Fibroblast of the aortic adventitia (primary cell): ENCODE measurements around the gene MVD. TPM values are rescaled to one million over a fixed set of nuclear protein-coding genes. Genes with fewer than 3 reads are reported as not detected.

Experiments used
- DNase-seq: peaks from one replicate; pipeline ENCODE4 v3.0.0-alpha.2; 2010; ENCODE audit warnings: low read depth
- H3K4me3 ChIP-seq: 2 replicates; pipeline ENCODE4 v1.5.1; 2011; ENCODE audit warnings: low read depth, mild to moderate bottlenecking, control low read depth, low read length, moderate library complexity
- CTCF ChIP-seq: IDR thresholded peaks from 2 replicates; pipeline ENCODE4 v1.5.1; 2011; ENCODE audit warnings: mild to moderate bottlenecking, low read length, control low read depth, inconsistent platforms; ENCODE audit not compliant: insufficient read depth
- total RNA-seq: library from RNA; depleted of rRNA; stranded (reverse); fragments of >200 nt; gene quantifications from 2 replicates; pipeline ENCODE4 v1.2.3, GENCODE V29; 2012; ENCODE audit warnings: low replicate concordance

MVD gene
- total RNA-seq, 1 donor: 24.4 TPM

- no peak overlapping the region for H3K4me3 ChIP-seq
- no peak for TF ChIP-seq CTCF
- DNase-seq: no peak
Observed at GRCh38 chr16:88647178-88648070, 15.5 kb downstream of the MVD start.

GRCh38 chr16:88646345-88647034 is 16.4 kb downstream of the MVD start:
- no peak for DNase-seq
- TF ChIP-seq CTCF: no peak
- no peak overlapping the region for H3K4me3 ChIP-seq

GRCh38 chr16:88645941-88646340 is 16.9 kb downstream of the MVD start:
- TF ChIP-seq CTCF: no peak
- no peak for DNase-seq
- H3K4me3 ChIP-seq: no peak overlapping the region

GRCh38 chr16:88645455-88645854 is 17.4 kb downstream of the MVD start:
- DNase-seq: no peak
- no peak overlapping the region for H3K4me3 ChIP-seq
- TF ChIP-seq CTCF: no peak

GRCh38 chr16:88643644-88643932 is 19.3 kb downstream of the MVD start:
- DNase-seq: no peak
- no peak overlapping the region for H3K4me3 ChIP-seq
- no peak for TF ChIP-seq CTCF

- TF ChIP-seq CTCF: no peak
Observed at GRCh38 chr16:88642881-88643643, 19.8 kb downstream of the MVD start.

More at GRCh38 chr16:88642881-88643643, 19.8 kb downstream of the MVD start:
- H3K4me3 ChIP-seq: no peak overlapping the region
- DNase-seq: no peak
